ENCODE data around the gene LRP11. TPM values are rescaled to one million over a fixed set of nuclear protein-coding genes. Genes with fewer than 3 reads are reported as not detected.

LRP11 gene
- total and polyA plus RNA-seq, 2 of the 13 experiments (the other 11 are each of a cell fraction or from before 2014, with no cell fraction given), result 32.4 to 48.9 TPM

DNA sequence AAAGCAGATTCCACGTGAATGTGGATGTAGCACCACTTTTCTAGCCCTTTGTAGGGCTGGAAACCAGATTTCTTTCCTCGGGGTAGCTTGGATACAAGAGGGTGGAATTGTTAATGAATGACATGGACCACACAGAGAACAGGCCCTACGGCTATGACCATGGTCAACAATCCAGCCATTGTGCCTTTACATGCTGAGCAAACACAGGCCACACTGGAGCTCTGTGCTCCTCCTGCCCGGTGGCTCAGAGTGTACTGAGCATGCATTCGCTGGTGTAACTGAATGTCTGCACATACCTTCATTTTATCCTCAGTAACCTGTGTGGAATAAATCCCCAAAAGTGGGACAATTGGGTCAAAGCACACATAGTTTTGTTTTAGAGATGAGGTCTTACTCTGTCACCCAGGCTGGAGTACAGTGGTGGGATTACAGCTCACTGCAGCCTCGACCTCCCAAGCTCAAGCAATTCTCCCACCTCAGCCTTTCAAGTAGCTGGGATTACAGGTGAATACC lies 32.8 kb downstream of the LRP11 start (continued):
- TF ChIP-seq EP300 (IDR thresholded peaks at IDR 0.05; ENCODE audit: low read depth in 2 of 2, low read length in 2 of 2) (peak in 1 of 2 experiments; percentile 60; a peak in 1 of 4 replicates), EP300 (CRISPR knock-in tag; IDR thresholded peaks at IDR 0.05; ENCODE audit: borderline replicate concordance) (0 out of 2 replicates have a peak, but pooled peaks have one; percentile 27), ASH2L (IDR thresholded peaks at IDR 0.05; ENCODE audit: insufficient read length, low read depth, low read length) (no peak), ZNF343 (CRISPR knock-in tag; IDR thresholded peaks at IDR 0.05) (0 out of 2 replicates have a peak, but pooled peaks have one; percentile 56), MEF2D (CRISPR knock-in tag; IDR thresholded peaks at IDR 0.05) (peak; percentile 64; the same call in 1 of the 2 replicates), HDAC6 (IDR thresholded peaks at IDR 0.05; ENCODE audit: low read depth, low read length) (no peak), RCOR2 (CRISPR knock-in tag; IDR thresholded peaks at IDR 0.05) (no peak; the same call in 1 of the 2 replicates), ZFY (CRISPR knock-in tag; IDR thresholded peaks at IDR 0.05) (peak; percentile 82), HOXA3 (CRISPR knock-in tag; IDR thresholded peaks at IDR 0.05) (peak; percentile 83), SOX5 (CRISPR knock-in tag; IDR thresholded peaks at IDR 0.05; ENCODE audit: borderline replicate concordance) (peak; percentile 92), KLF6 (CRISPR knock-in tag; IDR thresholded peaks at IDR 0.05) (no peak), SOX6 (IDR thresholded peaks at IDR 0.05) (no peak), SOX6 (CRISPR knock-in tag; IDR thresholded peaks at IDR 0.05) (peak; percentile 93), ZMYM2 (CRISPR knock-in tag; IDR thresholded peaks at IDR 0.05) (no peak), KMT2B (CRISPR knock-in tag; IDR thresholded peaks at IDR 0.05) (0 out of 2 replicates have a peak, but pooled peaks have one; percentile 51), NR2F2 (IDR thresholded peaks at IDR 0.05; ENCODE audit: borderline replicate concordance, low read depth) (no peak), DR1 (CRISPR knock-in tag; IDR thresholded peaks at IDR 0.05) (peak; percentile 32; the same call in 1 of the 2 replicates), FOXC1 (CRISPR knock-in tag; IDR thresholded peaks at IDR 0.05; ENCODE audit: borderline replicate concordance) (peak; percentile 40; the same call in 1 of the 2 replicates), SP5 (CRISPR knock-in tag; IDR thresholded peaks at IDR 0.05; ENCODE audit: borderline replicate concordance, low read depth) (0 out of 2 replicates have a peak, but pooled peaks have one; percentile 19), MXD4 (CRISPR knock-in tag; IDR thresholded peaks at IDR 0.05) (peak; percentile 61; the same call in 1 of the 2 replicates), ZNF615 (CRISPR knock-in tag; IDR thresholded peaks at IDR 0.05; ENCODE audit: borderline replicate concordance) (no peak; the same call in 1 of the 2 replicates)
- TF ChIP-seq, protein P1, sequence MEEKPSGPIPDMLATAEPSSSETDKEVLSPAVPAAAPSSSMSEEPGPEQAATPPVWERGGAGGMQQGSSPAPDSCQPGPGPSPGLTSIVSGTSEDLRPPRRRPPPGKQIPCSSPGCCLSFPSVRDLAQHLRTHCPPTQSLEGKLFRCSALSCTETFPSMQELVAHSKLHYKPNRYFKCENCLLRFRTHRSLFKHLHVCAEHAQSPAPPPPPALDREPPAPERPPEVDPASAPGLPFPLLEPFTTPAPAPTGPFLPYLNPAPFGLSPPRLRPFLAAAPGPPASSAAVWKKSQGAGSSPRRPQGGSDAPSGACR (CRISPR knock-in tag; IDR thresholded peaks at IDR 0.05), result 0 out of 2 replicates have a peak, but pooled peaks have one; percentile 70
- TF ChIP-seq, protein P2, sequence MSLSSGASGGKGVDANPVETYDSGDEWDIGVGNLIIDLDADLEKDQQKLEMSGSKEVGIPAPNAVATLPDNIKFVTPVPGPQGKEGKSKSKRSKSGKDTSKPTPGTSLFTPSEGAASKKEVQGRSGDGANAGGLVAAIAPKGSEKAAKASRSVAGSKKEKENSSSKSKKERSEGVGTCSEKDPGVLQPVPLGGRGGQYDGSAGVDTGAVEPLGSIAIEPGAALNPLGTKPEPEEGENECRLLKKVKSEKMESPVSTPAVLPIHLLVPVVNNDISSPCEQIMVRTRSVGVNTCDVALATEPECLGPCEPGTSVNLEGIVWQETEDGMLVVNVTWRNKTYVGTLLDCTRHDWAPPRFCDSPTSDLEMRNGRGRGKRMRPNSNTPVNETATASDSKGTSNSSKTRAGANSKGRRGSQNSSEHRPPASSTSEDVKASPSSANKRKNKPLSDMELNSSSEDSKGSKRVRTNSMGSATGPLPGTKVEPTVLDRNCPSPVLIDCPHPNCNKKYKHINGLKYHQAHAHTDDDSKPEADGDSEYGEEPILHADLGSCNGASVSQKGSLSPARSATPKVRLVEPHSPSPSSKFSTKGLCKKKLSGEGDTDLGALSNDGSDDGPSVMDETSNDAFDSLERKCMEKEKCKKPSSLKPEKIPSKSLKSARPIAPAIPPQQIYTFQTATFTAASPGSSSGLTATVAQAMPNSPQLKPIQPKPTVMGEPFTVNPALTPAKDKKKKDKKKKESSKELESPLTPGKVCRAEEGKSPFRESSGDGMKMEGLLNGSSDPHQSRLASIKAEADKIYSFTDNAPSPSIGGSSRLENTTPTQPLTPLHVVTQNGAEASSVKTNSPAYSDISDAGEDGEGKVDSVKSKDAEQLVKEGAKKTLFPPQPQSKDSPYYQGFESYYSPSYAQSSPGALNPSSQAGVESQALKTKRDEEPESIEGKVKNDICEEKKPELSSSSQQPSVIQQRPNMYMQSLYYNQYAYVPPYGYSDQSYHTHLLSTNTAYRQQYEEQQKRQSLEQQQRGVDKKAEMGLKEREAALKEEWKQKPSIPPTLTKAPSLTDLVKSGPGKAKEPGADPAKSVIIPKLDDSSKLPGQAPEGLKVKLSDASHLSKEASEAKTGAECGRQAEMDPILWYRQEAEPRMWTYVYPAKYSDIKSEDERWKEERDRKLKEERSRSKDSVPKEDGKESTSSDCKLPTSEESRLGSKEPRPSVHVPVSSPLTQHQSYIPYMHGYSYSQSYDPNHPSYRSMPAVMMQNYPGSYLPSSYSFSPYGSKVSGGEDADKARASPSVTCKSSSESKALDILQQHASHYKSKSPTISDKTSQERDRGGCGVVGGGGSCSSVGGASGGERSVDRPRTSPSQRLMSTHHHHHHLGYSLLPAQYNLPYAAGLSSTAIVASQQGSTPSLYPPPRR (CRISPR knock-in tag; IDR thresholded peaks at IDR 0.05; ENCODE audit: borderline replicate concordance), result peak; percentile 71
- TF ChIP-seq, protein P3, sequence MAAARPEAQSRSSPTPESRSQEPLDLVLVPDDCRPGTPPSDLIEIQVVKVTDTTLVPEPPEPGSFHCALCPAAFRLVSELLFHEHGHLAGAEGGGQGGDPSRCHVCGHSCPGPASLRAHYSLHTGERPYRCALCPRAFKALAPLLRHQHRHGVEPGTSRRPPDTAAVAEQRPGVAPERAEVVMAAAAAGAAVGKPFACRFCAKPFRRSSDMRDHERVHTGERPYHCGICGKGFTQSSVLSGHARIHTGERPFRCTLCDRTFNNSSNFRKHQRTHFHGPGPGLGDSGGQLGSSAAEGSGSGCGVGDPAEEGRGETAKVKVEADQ (CRISPR knock-in tag; IDR thresholded peaks at IDR 0.05; ENCODE audit: borderline replicate concordance), result peak; percentile 13; the same call in 1 of the 2 replicates
